Measurements from ENCODE around the gene FZD10.

The FZD10 gene

GRCh38 chr12:130200445-130200844 is 38.2 kb downstream of the FZD10 start:
- Histone ChIP-seq H3K9me3 (ENCODE audit: control insufficient read depth, insufficient read depth, low read depth, low read length) (no peaks in the 10 kb centered on the region), H3K27ac (ENCODE audit: low read depth, low read length) (no peak overlapping the region), H3K36me3 (ENCODE audit: control insufficient read depth, insufficient read depth, low read length) (no peaks in the 10 kb centered on the region), H3K27me3 (ENCODE audit: control insufficient read depth, insufficient read depth, low read length) (peaks cover 51% of the 10 kb centered on the region), H3K9ac (ENCODE audit: low read length) (no peak overlapping the region), H3K4me1 (ENCODE audit: control insufficient read depth, insufficient read depth, low read length) (no peaks in the 10 kb centered on the region), H3K4me3 (ENCODE audit: low read depth, low read length) (no peak overlapping the region)

DNA sequence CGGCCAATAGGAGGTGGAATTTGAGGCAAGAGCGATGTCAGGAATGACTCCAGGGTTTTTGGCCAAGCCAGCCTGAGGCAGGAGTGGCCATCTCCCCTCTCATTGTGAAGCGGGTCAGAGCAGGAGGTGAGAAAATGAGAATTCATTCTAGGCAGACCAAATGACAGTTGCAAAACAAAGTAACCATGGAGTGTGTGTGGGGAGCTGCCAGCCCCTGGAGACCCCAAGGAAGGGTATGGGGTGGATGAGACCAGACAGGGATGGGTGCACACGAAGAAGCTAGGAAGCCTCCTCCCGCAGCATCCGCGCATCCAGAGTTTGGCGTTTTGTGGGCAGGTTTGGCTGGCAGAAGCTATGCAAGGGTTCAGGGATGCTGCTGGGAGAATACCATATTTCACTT is 38.8 kb downstream of the FZD10 start:
- no peak overlapping the region for H3K27ac ChIP-seq (ENCODE audit: low read depth, low read length)
- no peak overlapping the region for H3K9ac ChIP-seq (ENCODE audit: low read length)
- peaks cover 47% of the 10 kb centered on the region for H3K27me3 ChIP-seq (ENCODE audit: control insufficient read depth, insufficient read depth, low read length)
- H3K9me3 ChIP-seq (ENCODE audit: control insufficient read depth, insufficient read depth, low read depth, low read length), result no peaks in the 10 kb centered on the region
- no peaks in the 10 kb centered on the region for H3K36me3 ChIP-seq (ENCODE audit: control insufficient read depth, insufficient read depth, low read length)
- H3K4me3 ChIP-seq (ENCODE audit: low read depth, low read length), result no peak overlapping the region
- no peaks in the 10 kb centered on the region for H3K4me1 ChIP-seq (ENCODE audit: control insufficient read depth, insufficient read depth, low read length)

DNA sequence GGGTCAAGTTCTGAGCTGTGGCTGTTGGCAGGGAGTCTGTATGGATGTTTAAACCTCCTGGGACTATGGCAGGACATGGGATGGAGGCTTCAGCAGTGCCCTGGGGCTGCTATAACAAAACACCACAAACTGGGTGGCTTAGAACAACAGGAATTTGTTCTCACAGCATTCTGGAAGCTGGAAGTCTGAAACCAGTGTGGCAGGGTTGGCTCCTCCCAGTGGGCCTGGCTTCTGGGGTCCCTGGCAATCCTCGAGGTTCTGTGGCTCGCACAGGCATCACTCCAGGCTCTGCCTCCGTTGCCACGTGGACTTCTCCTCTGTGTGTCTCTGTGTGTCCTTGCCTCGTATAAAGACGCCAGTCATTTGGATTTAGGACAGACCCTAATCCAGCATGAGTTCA is 39.9 kb downstream of the FZD10 start:
- Histone ChIP-seq H3K9me3 (ENCODE audit: control insufficient read depth, insufficient read depth, low read depth, low read length) (peaks cover 2% of the 10 kb centered on the region; the same call in 1 of the 2 replicates), H3K4me1 (ENCODE audit: control insufficient read depth, insufficient read depth, low read length) (no peaks in the 10 kb centered on the region), H3K27me3 (ENCODE audit: control insufficient read depth, insufficient read depth, low read length) (peaks cover 38% of the 10 kb centered on the region), H3K27ac (ENCODE audit: low read depth, low read length) (no peak overlapping the region), H3K4me3 (ENCODE audit: low read depth, low read length) (no peak overlapping the region), H3K36me3 (ENCODE audit: control insufficient read depth, insufficient read depth, low read length) (no peaks in the 10 kb centered on the region), H3K9ac (ENCODE audit: low read length) (no peak overlapping the region)

DNA sequence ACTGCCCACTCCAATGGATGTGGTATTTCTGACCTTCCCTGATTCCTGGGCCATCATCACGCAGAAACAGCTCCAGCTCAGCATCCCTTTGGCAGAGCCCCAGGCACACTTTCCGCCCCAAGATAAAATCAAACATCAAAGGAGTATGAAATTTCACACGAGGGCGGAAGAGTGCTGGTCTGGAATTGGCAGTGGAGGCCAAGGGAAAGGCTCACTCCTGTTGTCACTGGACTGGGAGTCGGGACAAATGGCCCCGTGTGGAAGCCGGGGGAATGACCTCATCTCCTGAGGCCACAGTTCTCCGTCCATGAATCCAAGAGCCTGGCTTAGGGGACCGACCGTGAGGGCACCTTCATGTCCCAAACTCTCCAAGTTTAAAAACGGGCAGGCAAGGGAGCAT is 40.9 kb downstream of the FZD10 start:
- Histone ChIP-seq H3K4me1 (ENCODE audit: control insufficient read depth, insufficient read depth, low read length) (no peaks in the 10 kb centered on the region), H3K9me3 (ENCODE audit: control insufficient read depth, insufficient read depth, low read depth, low read length) (peaks cover 2% of the 10 kb centered on the region; the same call in 1 of the 2 replicates), H3K36me3 (ENCODE audit: control insufficient read depth, insufficient read depth, low read length) (no peaks in the 10 kb centered on the region), H3K9ac (ENCODE audit: low read length) (no peak overlapping the region), H3K27me3 (ENCODE audit: control insufficient read depth, insufficient read depth, low read length) (peaks cover 30% of the 10 kb centered on the region), H3K27ac (ENCODE audit: low read depth, low read length) (no peak overlapping the region), H3K4me3 (ENCODE audit: low read depth, low read length) (no peak overlapping the region)

GRCh38 chr12:130204541-130204953 is 42.3 kb downstream of the FZD10 start:
- Histone ChIP-seq H3K36me3 (ENCODE audit: control insufficient read depth, insufficient read depth, low read length) (no peaks in the 10 kb centered on the region), H3K9ac (ENCODE audit: low read length) (no peak overlapping the region), H3K27ac (ENCODE audit: low read depth, low read length) (no peak overlapping the region), H3K9me3 (ENCODE audit: control insufficient read depth, insufficient read depth, low read depth, low read length) (peaks cover 5% of the 10 kb centered on the region; the same call in 1 of the 2 replicates), H3K27me3 (ENCODE audit: control insufficient read depth, insufficient read depth, low read length) (peaks cover 18% of the 10 kb centered on the region; the same call in 1 of the 2 replicates), H3K4me3 (ENCODE audit: low read depth, low read length) (no peak overlapping the region), H3K4me1 (ENCODE audit: control insufficient read depth, insufficient read depth, low read length) (no peaks in the 10 kb centered on the region)

DNA sequence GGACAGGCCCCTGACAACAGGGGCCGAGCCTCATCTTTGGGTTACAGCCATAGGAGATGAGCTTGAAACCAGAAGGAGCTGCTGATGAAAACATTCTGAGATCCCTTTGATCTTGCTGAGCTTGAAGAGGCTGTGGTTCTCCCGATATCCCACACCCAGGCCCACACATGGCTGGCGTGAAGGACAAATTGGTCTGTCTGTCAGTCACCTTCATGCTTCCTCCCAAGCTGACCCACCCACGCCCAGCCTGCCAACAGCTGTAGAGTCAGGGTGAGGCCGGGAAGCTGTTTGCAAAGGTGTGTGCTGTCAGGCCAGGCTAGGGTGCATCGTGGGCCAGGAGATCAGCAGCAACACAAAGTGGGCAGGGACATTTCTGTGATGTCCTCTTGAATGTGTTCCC is 43.2 kb downstream of the FZD10 start:
- H3K36me3 ChIP-seq (ENCODE audit: control insufficient read depth, insufficient read depth, low read length), result no peaks in the 10 kb centered on the region
- no peak overlapping the region for H3K4me3 ChIP-seq (ENCODE audit: low read depth, low read length)
- H3K4me1 ChIP-seq (ENCODE audit: control insufficient read depth, insufficient read depth, low read length), result no peaks in the 10 kb centered on the region
- no peak overlapping the region for H3K9ac ChIP-seq (ENCODE audit: low read length)
- peaks cover 5% of the 10 kb centered on the region; the same call in 1 of the 2 replicates for H3K9me3 ChIP-seq (ENCODE audit: control insufficient read depth, insufficient read depth, low read depth, low read length)
- H3K27ac ChIP-seq (ENCODE audit: low read depth, low read length), result no peak overlapping the region
- H3K27me3 ChIP-seq (ENCODE audit: control insufficient read depth, insufficient read depth, low read length), result peaks cover 10% of the 10 kb centered on the region; the same call in 1 of the 2 replicates

- Histone ChIP-seq H3K27me3 (ENCODE audit: control insufficient read depth, insufficient read depth, low read length) (peaks cover 40% of the 10 kb centered on the region), H3K4me3 (ENCODE audit: low read depth, low read length) (no peak overlapping the region; the same call in 1 of the 2 replicates), H3K27ac (ENCODE audit: low read depth, low read length) (no peak overlapping the region), H3K9ac (ENCODE audit: low read length) (no peak overlapping the region), H3K9me3 (ENCODE audit: control insufficient read depth, insufficient read depth, low read depth, low read length) (peaks cover 3% of the 10 kb centered on the region), H3K4me1 (ENCODE audit: control insufficient read depth, insufficient read depth, low read length) (peaks cover 8% of the 10 kb centered on the region; the same call in 1 of the 2 replicates), H3K36me3 (ENCODE audit: control insufficient read depth, insufficient read depth, low read length) (no peaks in the 10 kb centered on the region)
These were observed 50.2 kb downstream of the FZD10 start for GRCh38 chr12:130212384-130212989.

GRCh38 chr12:130213249-130213648 is 51.0 kb downstream of the FZD10 start:
- peaks cover 40% of the 10 kb centered on the region for H3K27me3 ChIP-seq (ENCODE audit: control insufficient read depth, insufficient read depth, low read length)
- peaks cover 8% of the 10 kb centered on the region; the same call in 1 of the 2 replicates for H3K4me1 ChIP-seq (ENCODE audit: control insufficient read depth, insufficient read depth, low read length)
- no peaks in the 10 kb centered on the region for H3K36me3 ChIP-seq (ENCODE audit: control insufficient read depth, insufficient read depth, low read length)
- no peak overlapping the region for H3K4me3 ChIP-seq (ENCODE audit: low read depth, low read length)
- no peak overlapping the region for H3K9ac ChIP-seq (ENCODE audit: low read length)
- no peak overlapping the region for H3K27ac ChIP-seq (ENCODE audit: low read depth, low read length)
- H3K9me3 ChIP-seq (ENCODE audit: control insufficient read depth, insufficient read depth, low read depth, low read length), result peaks cover 3% of the 10 kb centered on the region

DNA sequence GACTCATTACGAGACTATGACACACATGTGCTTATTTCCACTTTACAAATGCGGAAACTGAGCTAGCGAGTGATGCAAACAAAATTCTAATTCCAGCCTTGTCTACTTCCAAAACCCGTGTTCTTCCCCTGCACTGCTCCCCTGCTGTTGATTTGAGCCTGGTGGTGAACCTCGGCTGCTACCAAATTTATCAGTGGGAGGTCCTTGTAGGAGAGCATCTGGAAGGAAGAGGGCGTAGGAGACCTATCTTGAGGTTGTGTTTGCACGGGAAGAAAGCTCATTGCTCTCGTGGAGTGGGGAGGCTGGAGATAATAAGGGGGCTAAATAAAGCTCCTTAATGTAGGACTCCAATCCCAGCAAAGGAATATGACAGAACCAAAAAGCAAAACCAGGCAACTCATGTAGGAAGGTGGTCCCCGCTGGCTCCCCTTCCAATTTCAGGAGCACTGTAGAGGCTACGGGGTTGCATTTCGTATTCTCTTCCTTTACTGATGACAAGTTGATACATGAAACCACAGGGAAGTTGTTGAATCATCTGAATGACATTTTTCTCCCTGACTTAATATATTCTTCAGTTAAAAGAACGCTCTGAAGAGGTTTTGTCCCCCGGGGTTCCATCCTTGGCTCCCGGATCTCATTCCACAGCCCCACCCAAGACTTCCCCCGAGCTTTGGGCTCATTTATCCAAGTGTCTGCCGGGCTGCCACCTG is 52.6 kb downstream of the FZD10 start:
- H3K4me3 ChIP-seq (ENCODE audit: low read depth, low read length), result no peak overlapping the region
- H3K27ac ChIP-seq (ENCODE audit: low read depth, low read length), result no peak overlapping the region
- H3K4me1 ChIP-seq (ENCODE audit: control insufficient read depth, insufficient read depth, low read length), result peaks cover 12% of the 10 kb centered on the region
- peaks cover 55% of the 10 kb centered on the region for H3K27me3 ChIP-seq (ENCODE audit: control insufficient read depth, insufficient read depth, low read length)
- no peaks in the 10 kb centered on the region for H3K36me3 ChIP-seq (ENCODE audit: control insufficient read depth, insufficient read depth, low read length)
- no peak overlapping the region for H3K9ac ChIP-seq (ENCODE audit: low read length)
- no peaks in the 10 kb centered on the region; the same call in 1 of the 2 replicates for H3K9me3 ChIP-seq (ENCODE audit: control insufficient read depth, insufficient read depth, low read depth, low read length)
